GM18520 (cell line): ENCODE results near the gene KCNJ5.

Experiments
- ATAC-seq: cut with Tn5 transposase; IDR thresholded peaks from one replicate; pipeline ENCODE4 v1.9.1; 2021; ENCODE audit not compliant: unreplicated experiment

Gene KCNJ5

DNA sequence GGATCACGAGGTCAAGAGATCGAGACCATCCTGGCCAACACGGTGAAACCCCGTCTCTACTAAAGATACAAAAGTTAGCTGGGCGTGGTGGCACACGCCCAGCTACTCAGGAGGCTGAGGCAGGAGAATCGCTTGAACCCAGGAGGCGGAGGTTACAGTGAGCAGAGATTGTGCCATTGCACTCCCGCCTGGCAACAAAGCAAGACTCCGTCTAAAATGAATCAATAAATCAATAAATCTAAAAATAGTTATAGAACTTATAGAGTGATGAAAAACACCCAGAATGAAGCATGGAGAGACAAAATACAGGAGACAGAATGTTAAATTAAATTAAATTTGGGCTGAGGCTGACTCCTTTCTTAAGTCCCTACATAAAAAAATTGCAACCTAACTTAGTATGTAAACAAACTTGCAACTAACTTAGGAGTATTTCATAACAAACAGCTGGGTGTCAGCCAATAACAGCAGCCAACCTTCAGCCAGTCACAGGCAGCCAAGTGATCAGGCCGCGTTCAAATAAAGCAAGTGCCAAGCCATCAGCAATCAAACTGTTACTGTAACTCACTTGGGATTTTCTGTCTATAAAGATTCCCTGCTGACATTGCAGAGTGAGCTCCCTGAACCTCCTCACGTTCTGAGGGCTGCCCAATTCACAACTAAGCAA, 58.8 kb downstream of the KCNJ5 start:
- ATAC-seq, result no peak

DNA sequence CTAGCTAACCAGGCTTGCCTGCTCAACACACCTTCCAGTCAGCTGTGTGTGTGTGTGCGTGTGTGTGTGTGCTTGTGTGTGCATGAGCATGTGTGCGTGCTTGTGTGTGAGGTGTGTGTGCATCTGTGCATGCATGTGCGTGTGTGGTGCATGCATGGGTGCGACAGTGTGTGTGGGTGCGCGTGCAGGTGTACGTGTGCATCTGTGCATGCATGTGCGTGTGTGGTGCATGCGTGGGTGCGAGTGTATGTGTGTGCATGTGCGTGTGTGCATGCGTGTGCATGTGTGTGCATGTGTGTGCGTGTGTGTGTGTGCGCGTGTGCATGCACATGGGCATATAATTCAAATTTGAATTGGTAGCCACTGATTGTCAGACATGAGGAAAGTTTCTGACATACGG, 62.0 kb downstream of the KCNJ5 start:
- ATAC-seq, result no peak

DNA sequence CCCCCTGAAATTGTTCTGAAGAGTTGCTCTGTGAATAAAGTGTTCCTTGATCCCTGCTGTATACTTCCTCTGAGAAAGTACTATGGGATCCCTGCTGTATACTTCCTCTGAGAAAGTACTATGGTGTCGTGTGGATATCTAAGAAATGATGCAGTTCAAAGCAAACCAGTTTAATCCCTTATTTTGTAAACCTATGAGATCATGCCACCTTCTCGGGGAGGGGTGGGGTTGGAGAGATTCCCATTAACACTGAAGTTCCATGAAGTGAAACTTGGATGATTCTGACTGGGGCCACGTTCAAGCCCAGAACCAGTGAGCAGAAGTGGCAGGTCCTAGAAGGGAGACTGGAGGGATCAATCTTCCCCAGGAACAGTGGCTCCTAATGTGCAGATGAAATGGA, 64.5 kb downstream of the KCNJ5 start:
- no peak for ATAC-seq

DNA sequence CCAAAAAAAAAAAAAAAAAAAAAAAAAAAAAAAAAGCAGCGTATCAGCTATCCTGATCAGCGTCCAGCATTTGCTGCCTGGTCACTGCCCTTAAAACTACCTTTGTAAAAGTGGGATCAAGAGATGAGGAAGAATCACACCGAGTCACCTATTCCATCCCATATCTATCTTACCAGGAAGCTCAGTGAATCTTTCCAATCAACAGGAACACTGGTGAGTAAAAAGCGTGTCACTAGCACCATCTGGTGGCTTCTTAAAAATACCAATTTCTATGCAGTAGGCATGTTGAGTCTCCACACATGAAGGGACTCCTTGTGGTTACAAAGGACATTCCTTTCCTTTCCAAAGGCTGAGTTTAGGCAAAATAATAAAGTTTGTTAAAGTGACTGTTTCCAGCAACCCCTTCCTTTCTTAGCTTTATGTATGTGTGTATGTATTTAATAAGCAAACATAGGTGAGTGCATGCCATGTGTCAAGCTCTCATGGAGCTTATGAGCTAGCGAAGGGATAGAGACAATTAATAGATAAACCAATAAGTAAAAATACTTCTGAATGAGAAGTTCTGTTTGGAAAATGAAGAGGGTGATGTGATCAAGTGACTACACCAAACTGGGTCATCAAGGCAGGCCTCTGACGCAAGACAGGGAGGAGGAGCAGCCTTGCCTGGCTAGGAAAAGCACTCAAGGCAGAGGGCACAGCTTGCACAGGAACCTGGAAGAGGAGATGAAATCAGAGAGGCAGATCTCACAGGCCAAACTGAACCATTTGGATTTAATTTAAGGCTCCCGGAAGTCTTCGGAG, 65.4 kb downstream of the KCNJ5 start:
- peak; percentile 56 for ATAC-seq

DNA sequence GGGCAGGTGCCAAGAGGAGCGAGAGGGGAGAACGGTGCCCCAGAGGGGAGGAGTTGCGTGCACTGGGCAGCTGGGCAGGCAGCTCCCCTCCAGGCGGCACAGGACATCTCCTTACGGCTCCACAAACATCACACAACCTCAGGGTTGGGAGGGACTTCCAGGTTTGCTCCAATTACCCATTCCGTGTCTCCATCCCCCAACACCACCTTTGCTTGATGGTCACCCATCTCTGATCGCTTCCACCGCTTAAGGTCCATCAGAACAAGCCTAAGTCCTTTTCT, 66.0 kb downstream of the KCNJ5 start:
- no peak for ATAC-seq

DNA sequence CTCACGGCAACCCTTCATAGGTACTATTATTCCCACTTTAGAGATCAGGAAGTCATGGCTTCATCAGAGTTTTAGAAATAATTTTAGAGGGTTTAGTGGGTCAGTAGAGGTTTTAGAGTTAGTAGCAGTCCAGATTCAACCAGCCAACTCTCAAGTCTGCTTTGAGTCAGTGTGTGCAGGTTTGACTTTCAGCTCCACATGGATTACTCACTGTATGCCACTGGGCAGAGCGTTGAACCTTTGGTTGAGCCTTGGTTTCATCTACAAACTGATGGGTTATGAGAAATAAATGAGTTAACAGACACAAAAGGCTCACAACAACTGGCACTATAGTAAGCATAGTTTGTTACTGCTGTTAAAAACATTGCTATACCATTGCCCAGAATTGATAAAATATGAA, 70.5 kb downstream of the KCNJ5 start:
- no peak for ATAC-seq

DNA sequence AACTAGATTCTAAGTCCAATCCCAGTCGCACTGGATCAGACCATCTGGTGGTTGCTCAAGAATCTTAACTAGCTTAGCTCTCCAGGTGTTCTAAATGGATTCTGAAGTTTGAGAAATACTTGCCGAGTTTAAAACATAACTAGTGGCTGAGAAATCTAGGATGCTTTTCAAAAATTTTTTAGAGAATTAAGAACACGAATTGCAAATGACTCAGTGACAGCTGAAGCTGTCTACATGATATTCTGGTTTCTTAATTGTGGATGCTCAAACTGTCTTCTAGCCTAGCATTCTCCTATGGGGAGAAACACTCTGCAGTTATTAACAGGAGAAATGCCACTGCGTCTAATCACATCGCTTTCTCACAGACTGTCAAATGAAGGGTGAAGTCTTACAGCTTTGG, 71.7 kb downstream of the KCNJ5 start:
- ATAC-seq, result no peak

DNA sequence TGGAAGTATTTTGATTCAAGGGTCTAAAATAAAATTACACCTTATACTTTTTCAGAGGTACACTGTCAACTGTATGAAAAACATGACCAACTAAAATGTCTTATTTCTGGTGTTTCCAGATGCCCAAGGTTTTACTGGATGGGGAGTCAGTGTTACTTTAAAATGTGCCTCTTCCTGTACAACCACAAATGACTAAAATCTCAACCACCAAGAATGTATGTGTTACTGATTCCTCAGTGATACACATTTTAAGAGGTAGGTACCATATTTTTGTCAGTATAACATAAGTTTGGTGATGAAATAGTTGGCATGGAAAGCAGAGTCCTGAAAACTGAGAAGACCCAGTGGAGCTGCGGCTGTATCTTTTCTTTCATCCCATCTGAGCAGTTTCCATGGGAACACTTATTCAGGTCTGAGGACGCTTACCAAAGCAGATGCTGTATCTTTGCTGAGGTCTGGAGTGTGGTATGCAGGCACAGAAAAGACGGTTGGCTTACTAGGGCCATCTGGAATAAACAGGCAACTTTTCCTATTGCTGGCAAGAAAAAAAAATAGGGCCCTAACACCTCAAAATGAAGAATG, 72.7 kb downstream of the KCNJ5 start:
- no peak for ATAC-seq

DNA sequence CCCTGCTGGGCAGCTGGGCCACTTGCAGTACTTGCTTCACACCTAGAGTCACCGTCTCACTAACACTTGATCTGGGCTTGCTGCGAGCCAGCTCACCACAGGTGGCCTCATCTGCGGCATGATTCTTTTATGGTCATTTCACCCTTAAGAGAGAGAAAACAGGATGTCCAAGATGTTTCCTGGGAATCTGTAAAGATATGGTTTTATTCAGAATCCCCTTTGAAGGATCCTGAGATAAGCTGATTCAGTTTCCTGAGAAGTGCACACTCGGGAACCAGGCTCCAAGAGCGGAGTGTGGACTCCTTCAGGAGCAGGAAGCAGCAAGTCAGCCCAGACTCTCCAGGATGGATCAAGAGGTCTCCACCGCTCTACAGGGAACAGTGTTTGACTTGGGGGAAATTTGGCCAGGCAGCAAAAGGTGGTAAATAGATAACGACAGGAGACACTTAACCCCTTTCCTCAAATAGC, 73.3 kb downstream of the KCNJ5 start:
- ATAC-seq, result no peak

DNA sequence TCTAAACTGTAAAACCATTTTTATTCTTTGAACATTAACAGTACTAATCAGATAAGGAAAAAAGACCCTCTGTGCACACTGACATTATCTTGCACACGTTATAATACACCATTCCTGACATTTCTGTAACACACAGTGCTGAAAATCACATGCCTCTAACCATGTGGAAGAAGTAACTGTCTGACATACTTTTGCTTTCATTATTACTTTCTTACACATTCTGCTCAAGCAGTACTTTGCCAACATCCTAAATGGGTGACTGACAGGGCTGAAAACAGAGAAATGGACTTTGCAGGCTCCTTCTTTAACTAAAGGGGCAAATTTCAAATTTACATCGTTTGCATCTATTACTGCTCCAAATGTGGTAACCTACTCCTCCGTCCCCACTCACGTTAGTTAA, 74.3 kb downstream of the KCNJ5 start:
- peak; percentile 97 for ATAC-seq

DNA sequence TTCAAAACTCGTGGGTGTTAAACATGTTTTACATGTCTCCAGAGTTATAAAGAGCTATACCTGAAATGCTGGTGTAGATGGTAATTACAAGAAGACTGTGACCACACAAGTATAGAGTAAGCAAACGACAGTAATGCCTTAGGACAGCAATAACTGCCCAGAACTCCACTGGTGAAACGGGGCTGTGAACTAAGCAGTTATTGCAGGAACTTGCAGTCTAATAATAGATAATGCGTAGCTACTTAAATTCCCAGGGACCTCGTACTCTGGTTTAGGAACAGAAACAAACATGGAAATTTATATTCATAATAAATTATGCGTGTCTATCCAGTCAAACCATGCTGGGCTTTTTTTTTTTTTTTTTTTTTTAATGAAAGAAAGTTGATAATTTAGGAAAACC, 76.4 kb downstream of the KCNJ5 start:
- no peak for ATAC-seq

DNA sequence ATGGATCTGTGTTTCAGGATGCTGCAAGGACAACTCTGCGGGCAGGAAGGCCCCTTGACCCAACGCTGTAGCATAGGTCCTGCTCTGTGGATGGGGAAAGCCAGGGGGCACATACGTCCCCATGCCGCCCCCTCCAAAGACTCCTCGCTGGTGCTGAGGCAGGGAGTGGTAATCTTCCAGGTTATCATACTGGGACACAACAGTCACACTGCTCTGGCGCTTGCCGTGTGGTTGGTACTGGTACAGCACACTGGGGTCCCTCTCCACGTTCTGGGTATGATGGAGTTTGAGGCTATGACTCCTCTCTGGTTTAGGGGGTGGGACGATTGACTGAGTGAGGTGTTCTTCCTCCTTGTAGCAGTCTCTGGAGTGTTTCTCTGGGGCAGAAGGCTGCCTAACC, 77.8 kb downstream of the KCNJ5 start:
- ATAC-seq, result no peak
